Psoas muscle (tissue), 8 donors: ENCODE data around the gene PKIB. TPM values are rescaled to one million over a fixed set of nuclear protein-coding genes. Genes with fewer than 3 reads are reported as not detected.

Experiments
- ATAC-seq, 4 donors: fragments of 200-7000 bp; cut with Tn5 transposase; one replicate each; pipeline ENCODE4 v1.9.1; 2020; ENCODE audit warnings: moderate library complexity in 3 of 4, mild to moderate bottlenecking in 2 of 4
- DNase-seq, 2 donors: peaks; one replicate each; pipeline ENCODE4 v3.0.0-alpha.2; 2020
- H3K27ac ChIP-seq: fragments of 200-600 bp; one replicate; pipeline ENCODE4 v1.8.0; 2022
- H3K27me3 ChIP-seq, 3 donors: fragments of 200-600 bp in 1 of 3; one replicate each; pipeline versions ENCODE4 v1.6.1 to v1.8.0; 2013 to 2022; ENCODE audit warnings: low read length in 2 of 3, mild to moderate bottlenecking in 2 of 3, moderate library complexity in 1 of 3; ENCODE audit not compliant: insufficient read depth in 3 of 3
- H3K36me3 ChIP-seq, 2 donors: fragments of 200-600 bp in 1 of 2; one replicate each; pipeline versions ENCODE4 v1.6.1 to v1.8.0; 2013 to 2022; ENCODE audit warnings: low read depth in 1 of 2, mild to moderate bottlenecking in 1 of 2, moderate library complexity in 1 of 2; ENCODE audit not compliant: insufficient read depth in 1 of 2
- H3K4me1 ChIP-seq: fragments of 200-600 bp; one replicate; pipeline ENCODE4 v1.8.0; 2022
- H3K4me3 ChIP-seq: fragments of 200-600 bp; one replicate; pipeline ENCODE4 v1.8.0; 2022; ENCODE audit warnings: mild to moderate bottlenecking
- H3K9me3 ChIP-seq: fragments of 200-600 bp; one replicate; pipeline ENCODE4 v1.8.0; 2022
- CTCF ChIP-seq: fragments of 200-600 bp; IDR thresholded peaks from one replicate; pipeline ENCODE4 v1.8.0; 2022; ENCODE audit warnings: antibody characterized with exemption
- WGBS, 3 donors: extraction: QIAGEN DNeasy Blood & Tissue Kit; methylation state at CpG; one replicate each; pipeline versions ENCODE4 v1.1.6 to v1.1.7; 2013; 5-methylcytosine and 5-hydroxymethylcytosine counted together
- intact Hi-C, 2 donors: fragments of 100-400 bp; cut with DNase I; formaldehyde crosslinking; loops; one replicate each; pipeline versions ENCODE4 v1.11.0 to v1.14.2; 2022
- polyA plus RNA-seq, 3 donors: library from polyadenylated mRNA; stranded (reverse); fragments of 200-250 nt; gene quantifications; one replicate each; pipeline ENCODE4 v1.2.3, GENCODE V29; 2013
- total RNA-seq, 4 donors: library from RNA; stranded (reverse); fragmentation: NEBNext Ultra II Directional in 2 of 4; extraction: Animal tissue kit (Norgen Biotek cat#: 25700) in 2 of 4; gene quantifications; one replicate each; pipeline versions ENCODE4 v1.2.1 to v1.2.4, GENCODE V29; 2021 to 2023
- donor health status: healthy with polysubstance abuse.
- donor health status: DM: no; HTN: no; CAD: no; lungs with moderate emphysema.
- donor health status: Bipolar disorder and iron deficiency.
- donor health status: healthy.
- donor health status: DM: yes; HTN: yes; CAD: no.
- donor health status: DM: no; HTN: no; CAD: no.
- donor health status: DM: no; HTN: no; CAD: no.
- donor health status: DM: yes; HTN: yes; CAD: no.

Gene PKIB
- total and polyA plus RNA-seq, 7 donors, result 0.20 to 2.4 (median 0.59) TPM

- H3K9me3 ChIP-seq, result no peaks in the 10 kb centered on the region
- no peaks in the 10 kb centered on the region for H3K4me1 ChIP-seq
- intact Hi-C loops, result no loop called here
- no peaks in the 10 kb centered on the region for H3K36me3 ChIP-seq
- ATAC-seq (no peak), DNase-seq (no peak)
- H3K27me3 ChIP-seq, result no peaks in the 10 kb centered on the region
- no peak overlapping the region for H3K27ac ChIP-seq
- TF ChIP-seq CTCF, result no peak
- 86 to 92% (median 86%) methylated on average over 3 of the region's 3 CpGs for WGBS, 3 donors
- no peak overlapping the region for H3K4me3 ChIP-seq
Observed at GRCh38 chr6:122669868-122670267, 59.7 kb downstream of the PKIB start.

- no peak for DNase-seq
- Histone ChIP-seq H3K4me3 (no peak overlapping the region), H3K9me3 (no peaks in the 10 kb centered on the region), H3K27me3 (no peaks in the 10 kb centered on the region), H3K27ac (no peak overlapping the region), H3K36me3 (no peaks in the 10 kb centered on the region), H3K4me1 (no peaks in the 10 kb centered on the region)
- no peak for TF ChIP-seq CTCF
- WGBS, 3 donors, result 46 to 54% (median 50%) methylated on average over 2 of the region's 2 CpGs
- intact Hi-C loops, result no loop called here
- ATAC-seq, result no peak
Observed at GRCh38 chr6:122671251-122671650, 61.0 kb downstream of the PKIB start.

GRCh38 chr6:122673343-122673961 is 63.2 kb downstream of the PKIB start:
- no peaks in the 10 kb centered on the region for H3K27me3 ChIP-seq
- H3K36me3 ChIP-seq, result no peaks in the 10 kb centered on the region
- ATAC-seq (no peak), DNase-seq (no peak)
- TF ChIP-seq CTCF, result no peak
- WGBS, 3 donors, result 50 to 63% (median 56%) methylated on average over 1 of the region's 1 CpG
- no peaks in the 10 kb centered on the region for H3K9me3 ChIP-seq
- no peak overlapping the region for H3K27ac ChIP-seq
- no peak overlapping the region for H3K4me3 ChIP-seq
- no peaks in the 10 kb centered on the region for H3K4me1 ChIP-seq
- intact Hi-C loops, result no loop called here

- DNase-seq, result no peak
- Histone ChIP-seq H3K27me3 (no peaks in the 10 kb centered on the region), H3K36me3 (no peaks in the 10 kb centered on the region), H3K4me1 (no peaks in the 10 kb centered on the region), H3K9me3 (no peaks in the 10 kb centered on the region), H3K27ac (no peak overlapping the region), H3K4me3 (no peak overlapping the region)
- TF ChIP-seq CTCF, result no peak
- intact Hi-C loops, result no loop called here
- WGBS, 3 donors, result 88 to 96% (median 89%) methylated on average over 1 of the region's 1 CpG
- ATAC-seq, result no peak
Observed at GRCh38 chr6:122676146-122676545, 65.9 kb downstream of the PKIB start.

GRCh38 chr6:122676688-122677087 is 66.5 kb downstream of the PKIB start:
- Histone ChIP-seq H3K36me3 (no peaks in the 10 kb centered on the region), H3K27me3 (no peaks in the 10 kb centered on the region), H3K4me1 (no peaks in the 10 kb centered on the region), H3K9me3 (no peaks in the 10 kb centered on the region), H3K4me3 (no peak overlapping the region), H3K27ac (no peak overlapping the region)
- DNase-seq (no peak), ATAC-seq (no peak)
- TF ChIP-seq CTCF, result no peak
- 70 to 77% (median 71%) methylated on average over 2 of the region's 2 CpGs for WGBS, 3 donors
- intact Hi-C loops, result no loop called here
